Omental fat pad (tissue), 4 donors: Measurements from ENCODE around the gene SPATA45. TPM values are rescaled to one million over a fixed set of nuclear protein-coding genes. Genes with fewer than 3 reads are reported as not detected.
"Not testable (repeated sequence)": the region's sequence is repeated elsewhere in the genome, so short reads cannot be mapped to it uniquely, and the experiment has no call there.

Experiments
- ATAC-seq: fragments of 150-250 bp; one replicate; pipeline ENCODE4 v1.9.1; 2016; ENCODE audit warnings: mild to moderate bottlenecking, moderate library complexity; ENCODE audit not compliant: low FRiP score
- DNase-seq: peaks from one replicate; pipeline ENCODE4 v3.0.0-alpha.2; 2019; ENCODE audit warnings: low spot score
- CTCF ChIP-seq, 3 donors: fragments of 450-650 bp; IDR thresholded peaks; one replicate each; pipeline ENCODE4 v1.5.1; 2016 to 2017; ENCODE audit warnings: antibody characterized with exemption in 3 of 3, mild to moderate bottlenecking in 3 of 3, moderate library complexity in 2 of 3
- total RNA-seq, 4 donors: library from RNA; depleted of rRNA; stranded (reverse); fragments of >200 nt; gene quantifications; one replicate each; pipeline ENCODE4 v1.1.0, GENCODE V29; 2016

The SPATA45 gene
- total RNA-seq, 4 donors from 2014 or later: not detected

DNA sequence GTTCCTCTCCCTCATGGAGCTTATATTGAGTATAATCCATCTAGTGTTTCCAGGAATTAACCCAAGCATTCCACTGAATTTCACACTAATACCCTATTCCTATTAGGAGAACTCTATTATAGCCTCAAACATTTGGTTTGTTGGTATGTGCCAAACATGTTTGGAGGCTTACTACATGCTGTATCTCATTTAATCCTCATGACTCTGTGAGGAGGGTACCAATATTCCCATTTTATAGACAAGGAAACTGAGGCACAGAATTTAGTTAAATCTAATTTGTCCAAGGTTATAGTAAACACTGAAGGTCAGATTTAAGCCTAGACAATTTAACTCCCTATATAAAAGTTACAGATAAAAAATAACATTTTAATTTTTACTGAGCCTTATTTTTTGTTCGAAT lies 19.7 kb upstream of the SPATA45 start:
- no peak for ATAC-seq
- TF ChIP-seq CTCF (IDR thresholded peaks at IDR 0.05): no peak
- DNase-seq: no peak

DNA sequence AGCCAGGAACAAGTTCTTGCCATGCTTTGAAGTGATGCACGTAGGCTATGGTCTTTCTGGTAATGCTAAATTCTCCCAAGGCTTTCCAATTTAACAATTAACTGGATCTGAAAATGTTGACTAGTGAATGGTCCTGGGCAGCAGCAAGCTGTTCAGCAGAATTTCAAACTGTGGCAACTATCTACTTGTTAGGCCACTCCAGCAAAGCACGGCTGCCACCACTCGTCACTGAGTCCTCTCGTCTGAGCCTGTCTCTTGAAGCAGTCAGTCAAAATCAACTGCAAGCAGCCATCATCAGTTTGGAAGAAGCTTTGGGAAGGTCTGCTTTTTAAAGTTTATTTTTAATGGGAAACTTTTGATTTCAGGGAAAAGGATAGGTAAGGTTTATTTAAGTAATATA lies 16.8 kb upstream of the SPATA45 start:
- DNase-seq: no peak
- no peak for ATAC-seq

DNA sequence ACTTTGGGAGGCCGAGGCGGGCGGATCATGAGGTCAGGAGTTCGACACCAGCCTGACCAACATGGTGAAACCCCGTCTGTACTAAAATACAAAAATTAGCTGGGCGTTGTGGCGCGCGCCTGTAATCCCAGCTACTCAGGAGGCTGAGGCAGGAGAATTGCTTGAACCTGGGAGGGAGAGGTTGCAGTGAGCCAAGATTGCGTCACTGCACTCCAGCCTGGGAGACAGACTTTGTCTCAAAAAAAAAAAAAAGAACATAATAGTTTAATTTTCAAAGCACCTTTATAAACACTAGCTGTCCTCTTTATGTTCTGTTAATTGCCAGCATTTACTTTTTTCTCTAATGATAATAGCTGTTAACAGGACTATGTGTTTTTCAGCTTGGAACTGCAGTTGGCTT lies 15.9 kb upstream of the SPATA45 start:
- not testable (repeated sequence) for DNase-seq

More for the DNA sequence above, 16.8 kb upstream of the SPATA45 start:
- TF ChIP-seq CTCF (IDR thresholded peaks at IDR 0.05): no peak

DNA sequence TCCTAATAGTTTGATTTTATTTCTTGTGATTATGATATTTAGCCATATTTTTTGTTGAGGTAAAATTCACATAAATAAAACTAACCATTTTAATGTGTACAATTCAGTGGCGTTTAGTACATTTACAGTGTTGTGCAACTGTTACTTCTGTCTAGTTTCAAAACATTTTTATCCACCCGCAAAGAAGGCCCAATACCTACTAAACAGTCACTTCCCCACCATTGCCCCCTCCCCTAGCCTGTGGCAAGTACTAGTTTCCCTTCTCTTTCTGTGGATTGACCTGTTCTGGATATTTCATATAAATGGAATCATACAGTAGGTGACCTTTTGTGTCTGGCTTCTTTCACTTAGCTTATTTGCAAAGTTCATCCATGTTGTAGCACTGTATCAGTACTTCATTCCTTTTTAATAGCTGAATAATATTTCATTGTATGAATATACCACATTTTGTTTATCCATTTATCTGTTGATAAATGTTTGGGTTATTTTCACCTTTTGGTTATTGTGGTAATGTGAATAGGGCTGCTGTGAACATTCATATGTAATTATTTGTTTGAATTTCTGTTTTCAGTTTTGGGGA lies 14.8 kb upstream of the SPATA45 start:
- ATAC-seq (no peak), DNase-seq (no peak)
- no peak for TF ChIP-seq CTCF (IDR thresholded peaks at IDR 0.05)

More for the DNA sequence above, 15.9 kb upstream of the SPATA45 start:
- not testable (repeated sequence) for ATAC-seq

GRCh38 chr1:212860713-212861581 lies 13.5 kb upstream of the SPATA45 start:
- DNase-seq (no peak), ATAC-seq (no peak)
- no peak for TF ChIP-seq CTCF (IDR thresholded peaks at IDR 0.05)

- ATAC-seq (peak; percentile 57), DNase-seq (no peak)
- TF ChIP-seq CTCF (IDR thresholded peaks at IDR 0.05): no peak
Measured at GRCh38 chr1:212858461-212859265, 11.2 kb upstream of the SPATA45 start.

DNA sequence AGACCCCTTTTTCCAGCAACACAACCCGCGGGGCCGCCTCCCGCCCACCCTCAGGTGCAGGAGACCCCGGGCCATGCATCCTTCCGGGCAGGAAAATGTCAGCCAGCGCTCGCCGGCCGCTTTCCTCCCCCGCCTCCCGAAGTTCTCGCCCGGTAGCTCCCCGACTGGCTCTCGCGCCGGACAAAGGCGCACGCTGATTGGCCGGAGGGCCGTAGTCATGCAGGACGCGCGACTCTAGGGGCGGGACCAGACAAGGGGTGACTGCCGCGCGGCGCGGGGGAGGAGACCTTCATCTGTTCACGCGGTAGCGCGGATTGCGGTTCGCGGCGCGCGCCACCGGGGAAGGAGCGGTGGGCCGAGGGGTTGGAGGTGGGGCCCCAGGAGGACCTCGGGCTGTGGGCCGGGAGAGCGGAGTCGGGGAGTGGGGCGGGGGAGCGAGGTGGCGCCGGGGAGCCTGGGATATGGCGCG lies 10.6 kb upstream of the SPATA45 start, which contains the start of gene FLVCR1:
FLVCR1 (plus strand) TSS at position 284 of the 469 bp plus-strand sequence; CDS start at position 462, 178 bp downstream.
- no peak for TF ChIP-seq CTCF (IDR thresholded peaks at IDR 0.05)
- DNase-seq: peak; percentile 92
- peak; percentile 99 for ATAC-seq
